Stimulated activated CD4-positive, alpha-beta T cell treated with anti-CD3 and anti-CD28 coated beads, Interleukin-12 subunit alpha, Interleukin-12 subunit beta, amount 100 ng/mL, for 24 hours (primary cell): Measurements from ENCODE around the gene C1QTNF12.

ENCODE experiments used
- DNase-seq, 2 experiments: peaks; one replicate each; pipeline ENCODE4 v3.0.0-alpha.2; 2020; ENCODE audit warnings: low read depth in 2 of 2

Gene C1QTNF12

GRCh38 chr1:1228596-1229321 lies 17.8 kb downstream of the C1QTNF12 start:
- DNase-seq, result no peak

- no peak for DNase-seq
These were observed 18.3 kb downstream of the C1QTNF12 start for GRCh38 chr1:1228187-1228586.

GRCh38 chr1:1227386-1227785 lies 19.1 kb downstream of the C1QTNF12 start:
- no peak for DNase-seq

DNA sequence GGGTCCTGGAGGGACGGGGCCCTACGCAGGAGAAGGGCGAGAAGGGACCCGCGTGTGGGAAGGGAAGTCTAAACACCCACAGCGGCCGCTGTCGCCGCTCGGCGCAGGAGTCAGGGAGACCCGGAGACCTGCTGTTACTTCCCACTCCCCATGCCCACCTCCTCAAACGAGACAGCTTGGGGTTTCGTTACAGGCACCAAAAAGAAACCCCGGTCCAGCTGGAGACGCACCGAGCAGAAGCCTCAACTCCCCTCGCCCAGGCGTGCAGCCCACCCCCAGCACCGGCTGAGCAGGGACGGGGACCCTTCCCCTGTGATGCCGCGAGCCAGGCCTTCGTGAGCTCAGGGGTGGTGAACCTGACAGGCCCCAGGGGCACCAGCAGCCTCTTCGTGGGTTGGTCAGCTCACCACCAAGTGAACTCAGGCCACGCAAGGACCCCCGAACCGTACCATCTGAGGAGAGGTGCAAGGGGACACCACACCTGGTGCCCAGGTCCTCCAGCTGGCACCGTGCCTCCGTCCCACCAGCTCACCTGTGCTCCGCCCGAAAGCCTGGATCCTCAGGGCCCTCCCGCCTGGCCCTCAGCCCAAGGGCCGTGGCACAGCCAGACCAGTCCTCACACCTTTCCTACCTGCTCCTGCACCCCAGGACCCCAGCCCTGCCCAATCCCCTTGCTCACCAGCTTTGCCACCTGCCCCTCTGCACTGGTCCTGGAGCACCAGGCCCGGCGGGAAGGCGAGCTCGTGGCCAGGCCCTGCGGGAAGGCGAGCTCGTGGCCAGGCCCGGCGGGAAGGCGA lies 19.8 kb downstream of the C1QTNF12 start:
- no peak for DNase-seq

- DNase-seq, result no peak
These were observed 20.6 kb downstream of the C1QTNF12 start for GRCh38 chr1:1225913-1226312.

- DNase-seq, result no peak
These were observed 21.2 kb downstream of the C1QTNF12 start for GRCh38 chr1:1225238-1225845.

- no peak for DNase-seq
These were observed 22.6 kb downstream of the C1QTNF12 start for GRCh38 chr1:1223891-1224290.

GRCh38 chr1:1223321-1223720 lies 23.2 kb downstream of the C1QTNF12 start:
- DNase-seq, result no peak

- no peak for DNase-seq
These were observed 23.8 kb downstream of the C1QTNF12 start for GRCh38 chr1:1222575-1223225.

DNA sequence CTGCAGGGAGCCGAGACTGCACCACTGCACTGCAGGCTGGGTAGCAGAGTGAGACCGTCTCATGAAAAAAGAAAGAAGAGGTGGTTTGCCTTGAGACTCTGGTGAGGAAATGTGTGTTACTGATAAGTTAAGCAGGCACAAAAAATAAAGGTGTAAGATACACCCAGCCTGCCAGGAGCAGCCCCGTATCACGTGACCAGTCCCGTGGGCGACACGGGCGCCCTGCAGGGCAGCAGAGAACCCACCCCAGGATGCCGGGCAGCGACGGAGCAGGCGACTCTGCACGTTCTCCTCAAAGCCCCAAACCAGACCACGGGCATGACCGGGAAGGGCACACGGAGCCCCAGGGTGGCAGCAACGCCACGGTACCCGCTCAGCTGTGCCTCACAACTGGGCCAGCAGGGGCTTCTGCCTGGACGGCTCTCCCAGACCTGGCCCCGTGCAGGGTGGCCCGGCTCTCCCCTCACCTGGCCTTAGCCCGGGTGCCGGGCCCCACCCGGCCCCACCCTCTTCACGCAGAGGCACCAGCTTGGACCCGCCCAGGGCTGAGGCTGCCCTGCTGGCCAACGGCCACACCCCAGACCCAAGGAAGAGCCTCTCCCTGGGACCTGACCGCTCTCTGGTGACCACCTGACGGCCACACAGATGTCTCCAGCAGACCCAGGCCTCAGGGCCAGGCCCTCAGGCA lies 24.5 kb downstream of the C1QTNF12 start:
- DNase-seq, result no peak

DNA sequence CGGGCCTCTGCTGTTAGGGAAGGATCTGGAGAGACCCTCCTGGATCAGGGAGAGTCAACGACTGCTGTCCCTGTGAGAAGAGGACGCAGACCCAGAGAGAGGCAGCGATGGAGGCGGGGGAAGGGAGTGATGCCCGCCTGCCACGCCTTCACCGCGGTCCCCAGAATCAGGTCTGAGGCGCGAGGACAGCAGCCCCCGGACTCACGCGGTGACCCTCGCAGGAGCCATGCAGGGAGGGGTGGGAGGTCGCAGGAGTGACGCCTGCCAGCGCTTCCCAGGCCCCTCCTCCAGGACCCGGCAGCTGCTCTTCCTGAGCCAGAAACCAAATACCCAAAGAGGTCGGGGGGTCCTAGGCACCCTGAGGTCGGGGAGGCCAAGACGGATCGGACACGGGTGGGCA lies 26.3 kb downstream of the C1QTNF12 start:
- no peak for DNase-seq

- DNase-seq, result no peak
These were observed 27.2 kb downstream of the C1QTNF12 start for GRCh38 chr1:1219341-1219740.

DNA sequence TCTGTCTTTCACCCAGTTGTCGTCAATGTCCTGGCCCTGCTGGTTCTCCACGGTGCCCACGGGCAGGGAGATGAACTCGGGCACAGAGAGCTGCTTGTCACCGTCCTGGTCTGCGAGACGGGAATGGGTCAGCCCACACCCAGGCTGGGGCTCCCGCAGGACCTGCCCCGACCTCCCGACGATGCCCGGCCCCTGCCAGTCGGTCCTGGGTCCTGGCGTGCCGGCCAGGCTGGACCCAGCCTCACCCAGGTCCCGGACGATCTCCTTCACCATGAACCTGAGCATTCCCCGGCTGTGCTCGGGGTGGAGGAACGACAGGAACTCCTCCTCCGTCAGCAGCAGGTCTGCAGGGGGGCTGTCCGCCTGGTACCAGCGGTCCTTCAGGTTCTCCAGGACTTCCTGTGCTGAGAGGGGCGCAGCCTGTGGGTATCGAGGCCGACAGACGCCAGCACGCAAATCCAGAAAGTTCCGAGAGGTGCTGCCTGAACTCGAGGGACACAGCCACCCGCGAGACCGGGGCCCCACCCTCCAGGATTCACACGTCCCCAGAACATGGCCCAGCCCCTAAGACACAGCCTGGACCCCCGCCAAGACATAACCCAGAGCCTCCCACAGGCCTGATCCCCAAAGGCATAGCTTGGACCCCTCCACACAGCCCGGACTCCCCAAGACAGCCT lies 27.9 kb downstream of the C1QTNF12 start:
- no peak for DNase-seq

DNA sequence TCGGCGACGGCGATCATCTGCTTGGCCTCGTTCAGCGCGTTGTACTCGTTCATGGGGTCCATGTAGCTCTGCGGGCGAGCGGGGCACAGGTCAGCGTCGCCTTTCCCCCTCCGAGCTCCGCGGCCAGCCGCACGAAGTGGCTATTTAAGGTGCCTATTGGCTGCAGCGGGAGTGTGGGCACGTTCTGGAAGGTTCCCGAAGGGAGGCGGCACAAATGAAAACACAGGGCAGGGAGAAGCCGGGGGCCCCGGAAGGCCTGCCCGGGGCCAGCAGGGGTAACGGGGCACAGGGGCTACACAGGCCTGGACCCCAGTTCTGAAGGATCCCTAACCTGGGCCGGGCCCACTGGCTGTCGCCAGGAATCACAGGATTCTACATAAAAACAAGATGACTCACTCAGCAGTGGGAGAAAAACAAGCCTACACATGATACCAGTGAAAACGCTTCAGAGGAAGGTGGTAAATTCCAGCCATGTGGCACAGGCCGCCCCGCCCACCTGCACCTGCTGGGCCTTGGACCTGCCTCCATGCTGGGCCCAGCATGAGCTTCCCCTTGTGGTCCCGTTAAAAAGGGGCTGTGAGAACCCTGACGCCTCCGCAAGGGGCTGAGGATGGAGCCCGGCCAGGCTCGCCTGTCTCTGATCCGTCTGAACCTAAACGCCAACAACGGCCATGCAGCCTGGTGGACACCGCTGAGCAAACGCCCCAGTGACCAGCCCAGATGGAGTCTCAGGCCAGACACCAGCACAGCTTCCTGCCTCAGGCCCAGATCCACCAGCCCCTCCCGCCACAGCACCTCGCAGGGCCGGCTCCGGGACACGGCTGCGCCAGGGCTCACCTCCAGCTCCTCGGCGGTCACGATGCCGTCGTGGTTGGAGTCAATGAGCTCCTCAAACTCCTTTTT lies 28.6 kb downstream of the C1QTNF12 start:
- no peak for DNase-seq

DNA sequence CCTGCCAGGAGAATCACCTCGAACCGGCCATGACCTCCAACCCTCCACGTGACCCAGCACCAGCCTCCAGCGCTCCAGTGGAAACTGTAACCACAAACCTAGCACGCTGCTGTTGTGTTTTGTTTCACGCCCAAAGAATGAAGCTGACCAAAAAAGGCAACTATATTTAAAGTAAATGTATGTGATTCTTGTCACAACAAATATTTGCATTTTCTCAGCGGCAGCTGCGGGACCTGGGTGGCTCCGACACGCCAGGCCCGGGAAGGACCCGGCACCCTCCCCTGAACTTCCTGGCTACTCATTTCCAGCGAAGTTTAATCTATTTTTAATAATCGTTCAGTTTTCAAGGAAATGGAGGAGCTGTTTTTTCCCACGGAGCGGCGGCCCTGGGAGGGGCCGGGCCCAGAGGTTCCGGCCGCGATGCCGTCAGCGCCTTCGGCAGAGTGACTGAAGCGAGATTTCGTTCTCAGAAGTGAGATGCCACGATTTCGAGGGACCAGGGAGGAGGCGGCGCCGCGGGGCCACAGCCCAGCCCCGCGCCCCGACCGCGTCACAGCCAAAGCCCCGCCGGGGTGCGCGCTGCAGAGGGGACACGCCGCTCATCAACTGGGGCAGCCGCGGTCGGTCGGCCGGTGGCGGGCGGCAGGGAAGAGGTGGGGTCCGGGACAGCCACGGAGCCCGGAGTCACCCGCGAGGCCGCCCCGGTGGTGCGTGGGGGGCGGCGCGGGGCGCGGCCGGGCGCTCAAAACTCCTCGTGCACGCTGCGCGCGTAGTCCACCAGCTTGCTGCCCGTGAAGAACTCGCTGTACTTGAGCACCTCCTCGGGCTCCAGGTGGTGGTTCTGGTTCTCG lies 29.5 kb downstream of the C1QTNF12 start:
- DNase-seq, result no peak

- DNase-seq, result no peak
These were observed 30.5 kb downstream of the C1QTNF12 start for GRCh38 chr1:1215881-1216605.

- no peak for DNase-seq
These were observed 31.3 kb downstream of the C1QTNF12 start for GRCh38 chr1:1215080-1215676.
